H9 (cell line): ENCODE measurements around the gene DCAF5. TPM values are rescaled to one million over a fixed set of nuclear protein-coding genes. Genes with fewer than 3 reads are reported as not detected.
A peak's percentile ranks its signal among the peaks of the same experiment; 100 is the strongest.

Source experiments
- DNase-seq: peaks from one replicate; pipeline ENCODE4 v3.0.0-alpha.2; 2017
- H2AFZ ChIP-seq: one replicate; pipeline ENCODE4 v1.6.1; 2013; ENCODE audit warnings: mild to moderate bottlenecking, low read length, control low read depth, moderate library complexity
- H2AK5ac ChIP-seq: 2 replicates; pipeline ENCODE4 v1.6.1; 2013; ENCODE audit warnings: low read length, control low read depth, mixed read lengths; ENCODE audit not compliant: insufficient read length
- H2BK120ac ChIP-seq: one replicate; pipeline ENCODE4 v1.6.1; 2013; ENCODE audit warnings: low read depth, mild to moderate bottlenecking, low read length, control low read depth, inconsistent platforms; ENCODE audit not compliant: poor library complexity, severe bottlenecking
- H2BK12ac ChIP-seq: 2 replicates; pipeline ENCODE4 v1.6.1; 2013; ENCODE audit warnings: low read length, control low read depth, mixed read lengths, low read depth; ENCODE audit not compliant: insufficient read length
- H2BK15ac ChIP-seq: 2 replicates; pipeline ENCODE4 v1.6.1; 2013; ENCODE audit warnings: low read depth, low read length, control low read depth
- H2BK20ac ChIP-seq: one replicate; pipeline ENCODE4 v1.6.1; 2013; ENCODE audit warnings: low read depth, mild to moderate bottlenecking, low read length, control low read depth, inconsistent platforms; ENCODE audit not compliant: poor library complexity, severe bottlenecking
- H2BK5ac ChIP-seq: 2 replicates; pipeline ENCODE4 v1.6.1; 2013; ENCODE audit warnings: low read length, control low read depth, mixed read lengths; ENCODE audit not compliant: insufficient read length
- H3K14ac ChIP-seq: 2 replicates; pipeline ENCODE4 v1.6.1; 2013; ENCODE audit warnings: low read length, control low read depth; ENCODE audit not compliant: insufficient read depth
- H3K18ac ChIP-seq: 2 replicates; pipeline ENCODE4 v1.6.1; 2013; ENCODE audit warnings: low read depth, mild to moderate bottlenecking, mixed read lengths, low read length, control low read depth; ENCODE audit not compliant: insufficient read length
- H3K23ac ChIP-seq: 2 replicates; pipeline ENCODE4 v1.6.1; 2013; ENCODE audit warnings: low read length, control low read depth, mixed read lengths, low read depth; ENCODE audit not compliant: insufficient read length
- H3K23me2 ChIP-seq: 2 replicates; pipeline ENCODE4 v1.6.1; 2013; ENCODE audit warnings: low read depth, mild to moderate bottlenecking, mixed read lengths, low read length, control low read depth; ENCODE audit not compliant: insufficient read length, poor library complexity, severe bottlenecking
- H3K27ac ChIP-seq: 2 replicates; pipeline ENCODE4 v1.5.1; 2013; ENCODE audit warnings: low read length, control low read depth, mixed read lengths, low read depth; ENCODE audit not compliant: insufficient read length
- H3K27me3 ChIP-seq: 2 replicates; pipeline ENCODE4 v1.6.1; 2013; ENCODE audit warnings: low read length, control low read depth, inconsistent platforms; ENCODE audit not compliant: insufficient read depth
- H3K4ac ChIP-seq: 2 replicates; pipeline ENCODE4 v1.6.1; 2013; ENCODE audit warnings: low read depth, mild to moderate bottlenecking, control low read depth, inconsistent platforms, low read length, moderate library complexity
- H3K4me1 ChIP-seq: 2 replicates; pipeline ENCODE4 v1.6.1; 2013; ENCODE audit warnings: low read length, control low read depth, inconsistent platforms; ENCODE audit not compliant: insufficient read depth
- H3K4me2 ChIP-seq: 2 replicates; pipeline ENCODE4 v1.6.1; 2013; ENCODE audit warnings: low read length, control low read depth, mixed read lengths; ENCODE audit not compliant: insufficient read length, insufficient read depth
- H3K56ac ChIP-seq: 2 replicates; pipeline ENCODE4 v1.6.1; 2013; ENCODE audit warnings: low read depth, mild to moderate bottlenecking, mixed read lengths, low read length, control low read depth; ENCODE audit not compliant: insufficient read length
- H3K79me1 ChIP-seq: 2 replicates; pipeline ENCODE4 v1.6.1; 2013; ENCODE audit warnings: low read depth, mild to moderate bottlenecking, moderate library complexity, low read length, control low read depth, inconsistent platforms; ENCODE audit not compliant: insufficient read depth, poor library complexity, severe bottlenecking
- H3K79me2 ChIP-seq: 2 replicates; pipeline ENCODE4 v1.6.1; 2013; ENCODE audit warnings: low read length, control low read depth, inconsistent platforms; ENCODE audit not compliant: insufficient read depth
- H3K9ac ChIP-seq: 2 replicates; pipeline ENCODE4 v1.6.1; 2013; ENCODE audit warnings: low read length, control low read depth, mixed read lengths; ENCODE audit not compliant: insufficient read length; ENCODE audit errors: extremely low read depth
- H3K9me3 ChIP-seq: one replicate; pipeline ENCODE4 v1.6.1; 2013; ENCODE audit warnings: low read depth, low read length, inconsistent platforms; ENCODE audit not compliant: control insufficient read depth
- H3T11ph ChIP-seq: one replicate; pipeline ENCODE4 v1.6.1; 2013; ENCODE audit warnings: mild to moderate bottlenecking, low read length, control low read depth, inconsistent platforms
- H4K20me1 ChIP-seq: one replicate; pipeline ENCODE4 v1.6.1; 2013; ENCODE audit not compliant: control insufficient read depth, insufficient read length, insufficient read depth
- H4K5ac ChIP-seq: 2 replicates; pipeline ENCODE4 v1.6.1; 2013; ENCODE audit warnings: low read depth, mild to moderate bottlenecking, mixed read lengths, low read length, control low read depth; ENCODE audit not compliant: insufficient read length
- H4K8ac ChIP-seq: replicated peaks from 2 replicates; pipeline ENCODE4 v1.6.1; 2013; ENCODE audit warnings: low read length, control low read depth, mixed read lengths, low read depth; ENCODE audit not compliant: insufficient read length
- H4K91ac ChIP-seq: 2 replicates; pipeline ENCODE4 v1.6.1; 2013; ENCODE audit warnings: low read depth, mild to moderate bottlenecking, moderate library complexity, mixed read lengths, low read length, control low read depth; ENCODE audit not compliant: insufficient read length
- H3K27ac Mint-ChIP-seq, 3 experiments: 2 replicates in 2 of 3; 3 replicates in 1 of 3; pipeline ENCODE4 v1.8.0; 2020 to 2021; ENCODE audit warnings: mixed read lengths in 3 of 3, mild to moderate bottlenecking in 1 of 3, moderate library complexity in 1 of 3
- H3K27me3 Mint-ChIP-seq: 2 replicates; pipeline ENCODE4 v1.8.0; 2021; ENCODE audit warnings: low read depth, mild to moderate bottlenecking, moderate library complexity, mixed read lengths
- H3K36me3 Mint-ChIP-seq, 3 experiments: 2 replicates in 2 of 3; 3 replicates in 1 of 3; pipeline ENCODE4 v1.8.0; 2020 to 2021; ENCODE audit warnings: low read depth in 3 of 3, mixed read lengths in 3 of 3; ENCODE audit not compliant: insufficient read depth in 1 of 3
- H3K4me1 Mint-ChIP-seq, 2 experiments: 2 replicates each; pipeline ENCODE4 v1.8.0; 2020; ENCODE audit warnings: mixed read lengths in 2 of 2
- H3K4me3 Mint-ChIP-seq, 2 experiments: 2 replicates in 1 of 2; 3 replicates in 1 of 2; pipeline ENCODE4 v1.8.0; 2020 to 2021; ENCODE audit warnings: mild to moderate bottlenecking in 2 of 2, mixed read lengths in 2 of 2, moderate library complexity in 1 of 2
- H3K9me3 Mint-ChIP-seq, 2 experiments: 2 replicates in 1 of 2; 3 replicates in 1 of 2; pipeline ENCODE4 v1.8.0; 2020; ENCODE audit warnings: mild to moderate bottlenecking in 2 of 2, mixed read lengths in 2 of 2, moderate library complexity in 1 of 2
- WGBS: extraction: QIAGEN DNeasy Blood & Tissue Kit; methylation state at CpG from one replicate; pipeline ENCODE4 v1.1.7; 2013; ENCODE audit warnings: missing lambda C conversion rate, low lambda C conversion rate, mixed read lengths; ENCODE audit not compliant: insufficient read length; ENCODE audit errors: extremely low coverage; 5-methylcytosine and 5-hydroxymethylcytosine counted together
- total RNA-seq: library from RNA; stranded (reverse); gene quantifications from 2 replicates; pipeline ENCODE4 v1.2.1, GENCODE V29; 2021
- TF ChIP-seq, protein P1 (sequence below): fragments of 200-600 bp; sonication (generic); conservative IDR thresholded peaks from 3 replicates; pipeline ENCODE4 v1.8.0; 2021; ENCODE audit warnings: antibody characterized with exemption, mild to moderate bottlenecking

DCAF5 gene
- total RNA-seq, 1 experiment from 2014 or later, result 31.4 TPM

GRCh38 chr14:69047255-69047654, 105.7 kb downstream of the DCAF5 start:
- H3K23ac ChIP-seq, result no peak overlapping the region
- H2BK5ac ChIP-seq, result no peak overlapping the region
- H3K4me3 Mint-ChIP-seq, result no peak overlapping the region
- H3K56ac ChIP-seq, result no peak overlapping the region
- peak overlapping the region in 1 of 3 experiments; percentile 15; a peak in 1 of 7 replicates for H3K27ac Mint-ChIP-seq
- no peak overlapping the region for H4K91ac ChIP-seq
- no CpG with 5 or more reads among the region's 1 CpG for WGBS
- H3K27ac ChIP-seq, result no peak overlapping the region
- TF ChIP-seq, protein P1, sequence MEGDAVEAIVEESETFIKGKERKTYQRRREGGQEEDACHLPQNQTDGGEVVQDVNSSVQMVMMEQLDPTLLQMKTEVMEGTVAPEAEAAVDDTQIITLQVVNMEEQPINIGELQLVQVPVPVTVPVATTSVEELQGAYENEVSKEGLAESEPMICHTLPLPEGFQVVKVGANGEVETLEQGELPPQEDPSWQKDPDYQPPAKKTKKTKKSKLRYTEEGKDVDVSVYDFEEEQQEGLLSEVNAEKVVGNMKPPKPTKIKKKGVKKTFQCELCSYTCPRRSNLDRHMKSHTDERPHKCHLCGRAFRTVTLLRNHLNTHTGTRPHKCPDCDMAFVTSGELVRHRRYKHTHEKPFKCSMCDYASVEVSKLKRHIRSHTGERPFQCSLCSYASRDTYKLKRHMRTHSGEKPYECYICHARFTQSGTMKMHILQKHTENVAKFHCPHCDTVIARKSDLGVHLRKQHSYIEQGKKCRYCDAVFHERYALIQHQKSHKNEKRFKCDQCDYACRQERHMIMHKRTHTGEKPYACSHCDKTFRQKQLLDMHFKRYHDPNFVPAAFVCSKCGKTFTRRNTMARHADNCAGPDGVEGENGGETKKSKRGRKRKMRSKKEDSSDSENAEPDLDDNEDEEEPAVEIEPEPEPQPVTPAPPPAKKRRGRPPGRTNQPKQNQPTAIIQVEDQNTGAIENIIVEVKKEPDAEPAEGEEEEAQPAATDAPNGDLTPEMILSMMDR, result no peak
- H3K27me3 ChIP-seq, result no peaks in the 10 kb centered on the region
- no peak overlapping the region for H3K4ac ChIP-seq
- no peaks in the 10 kb centered on the region for H3K23me2 ChIP-seq
- no peak overlapping the region for H3K9ac ChIP-seq
- H3K36me3 Mint-ChIP-seq, result no peaks in the 10 kb centered on the region
- no peak overlapping the region for H2BK120ac ChIP-seq
- H3K4me2 ChIP-seq, result no peak overlapping the region
- H3K27me3 Mint-ChIP-seq, result no peaks in the 10 kb centered on the region; the same call in 1 of the 2 replicates
- no peaks in the 10 kb centered on the region for H3K9me3 Mint-ChIP-seq
- peaks cover 16% of the 10 kb centered on the region; the same call in 1 of the 2 replicates for H3K4me1 ChIP-seq
- no peak overlapping the region for H2AK5ac ChIP-seq
- H4K20me1 ChIP-seq, result no peaks in the 10 kb centered on the region
- no peak overlapping the region for H3K18ac ChIP-seq
- DNase-seq, result no peak
- no peak overlapping the region for H2BK15ac ChIP-seq
- no peaks in the 10 kb centered on the region for H3K79me2 ChIP-seq
- no peak overlapping the region for H2BK20ac ChIP-seq
- no peak overlapping the region for H2AFZ ChIP-seq
- H4K8ac ChIP-seq, result no peak overlapping the region
- peaks cover 72 to 73% of the 10 kb centered on the region in 2 experiments for H3K4me1 Mint-ChIP-seq
- H3K79me1 ChIP-seq, result no peaks in the 10 kb centered on the region
- H3K9me3 ChIP-seq, result no peaks in the 10 kb centered on the region
- no peak overlapping the region for H2BK12ac ChIP-seq
- H3K14ac ChIP-seq, result no peak overlapping the region
- no peak overlapping the region for H3T11ph ChIP-seq
- no peak overlapping the region for H4K5ac ChIP-seq
